Karpas-422 (cell line): ENCODE measurements around the gene CATSPER1. TPM values are rescaled to one million over a fixed set of nuclear protein-coding genes. Genes with fewer than 3 reads are reported as not detected.

Source experiments
- DNase-seq: peaks from one replicate; pipeline ENCODE4 v3.0.0-alpha.2; 2015
- H2AFZ ChIP-seq: fragments of 200-600 bp; sonication (generic); 2 replicates; pipeline ENCODE4 v1.6.1; 2014; ENCODE audit warnings: antibody characterized with exemption, low read length, mixed read lengths
- H3K27ac ChIP-seq: fragments of 200-600 bp; sonication (generic); 2 replicates; pipeline ENCODE4 v1.5.1; 2014; ENCODE audit warnings: mild to moderate bottlenecking, low read length, moderate library complexity
- H3K27me3 ChIP-seq: fragments of 200-600 bp; sonication (generic); 2 replicates; pipeline ENCODE4 v1.6.1; 2014; ENCODE audit warnings: low read length, mixed read lengths
- H3K36me3 ChIP-seq: fragments of 200-600 bp; sonication (generic); 2 replicates; pipeline ENCODE4 v1.6.1; 2014; ENCODE audit warnings: low read length, mixed read lengths; ENCODE audit not compliant: insufficient read depth
- H3K4me1 ChIP-seq: fragments of 200-600 bp; sonication (generic); 2 replicates; pipeline ENCODE4 v1.6.1; 2014; ENCODE audit warnings: mild to moderate bottlenecking, low read length, mixed read lengths
- H3K4me2 ChIP-seq: fragments of 200-600 bp; sonication (generic); 2 replicates; pipeline ENCODE4 v1.6.1; 2014; ENCODE audit warnings: low read length, low read depth, mild to moderate bottlenecking; ENCODE audit not compliant: poor library complexity, severe bottlenecking
- H3K4me3 ChIP-seq: fragments of 200-600 bp; sonication (generic); 2 replicates; pipeline ENCODE4 v1.5.1; 2014; ENCODE audit warnings: mild to moderate bottlenecking, antibody characterized with exemption, low read length, mixed read lengths
- H3K79me2 ChIP-seq: fragments of 200-600 bp; sonication (generic); 2 replicates; pipeline ENCODE4 v1.6.1; 2014; ENCODE audit warnings: mild to moderate bottlenecking, low read length, mixed read lengths
- H3K9ac ChIP-seq: fragments of 200-600 bp; sonication (generic); 2 replicates; pipeline ENCODE4 v1.6.0; 2014; ENCODE audit warnings: low read length
- H3K9me2 ChIP-seq: fragments of 200-600 bp; sonication (generic), shearing (Covaris generic); replicated peaks from 2 replicates; pipeline ENCODE4 v1.6.0; 2014; ENCODE audit warnings: mild to moderate bottlenecking, low read length, moderate library complexity; ENCODE audit not compliant: insufficient read depth
- H3K9me3 ChIP-seq: fragments of 300-700, 200-600 bp; sonication (generic); 2 replicates; pipeline ENCODE4 v1.6.1; 2014; ENCODE audit warnings: low read length, mixed read lengths
- H4K20me1 ChIP-seq: fragments of 200-600 bp; sonication (generic); 2 replicates; pipeline ENCODE4 v1.6.1; 2014; ENCODE audit warnings: mild to moderate bottlenecking, antibody characterized with exemption, low read length, low read depth; ENCODE audit not compliant: insufficient read depth
- total RNA-seq: library from RNA; depleted of rRNA; stranded (reverse); fragments of >200 nt; shearing (Covaris generic); gene quantifications from 2 replicates; pipeline ENCODE4 v1.2.3, GENCODE V29; 2014; ENCODE audit warnings: low replicate concordance

Gene CATSPER1
- total RNA-seq, 1 experiment from 2014 or later, result not detected

DNA sequence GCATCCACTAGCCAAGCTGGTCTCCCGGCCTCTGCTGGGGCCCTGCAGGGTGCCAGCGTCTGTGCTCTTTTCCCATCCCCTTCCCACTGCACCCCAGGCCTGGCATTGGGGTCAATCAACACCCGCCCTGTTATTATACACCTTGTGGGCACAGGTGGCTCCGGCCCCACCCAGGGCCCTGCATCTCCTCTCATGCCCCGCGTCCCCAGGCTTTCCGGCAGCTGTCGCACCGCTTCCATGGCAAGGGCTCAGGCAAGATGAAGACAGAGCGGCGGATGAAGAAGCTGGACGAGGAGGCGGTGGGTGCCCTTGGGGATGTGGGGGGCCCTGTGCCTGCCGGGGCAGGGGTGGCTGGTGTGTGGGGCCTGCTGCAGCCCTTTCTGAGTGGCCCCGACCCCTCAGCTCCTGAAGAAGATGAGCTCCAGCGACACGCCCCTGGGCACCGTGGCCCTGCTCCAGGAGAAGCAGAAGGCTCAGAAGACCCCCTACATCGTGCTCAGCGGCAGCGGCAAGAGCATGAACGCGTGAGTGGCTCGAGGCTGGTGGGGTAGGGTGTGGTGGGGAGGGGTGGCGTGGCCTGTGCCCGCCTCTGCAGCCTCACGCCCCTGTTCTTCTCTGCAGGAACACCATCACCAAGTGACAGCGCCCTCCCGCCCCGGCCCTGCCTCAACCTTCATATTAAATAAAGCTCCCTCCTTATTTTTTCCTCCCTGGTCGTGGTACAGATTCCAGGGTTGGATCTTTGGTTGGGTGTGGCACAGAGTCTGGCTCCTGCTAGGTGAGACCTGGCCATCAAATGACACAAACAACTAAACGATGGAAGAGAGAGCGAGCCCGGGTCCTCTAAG is 47.7 kb downstream of the CATSPER1 start:
- no peak overlapping the region for H3K9ac ChIP-seq
- no peaks in the 10 kb centered on the region for H3K9me3 ChIP-seq
- no peak for DNase-seq
- no peaks in the 10 kb centered on the region for H3K9me2 ChIP-seq
- H3K4me2 ChIP-seq, result no peak overlapping the region
- H3K4me1 ChIP-seq, result no peaks in the 10 kb centered on the region
- H3K36me3 ChIP-seq, result no peaks in the 10 kb centered on the region
- no peaks in the 10 kb centered on the region for H3K27me3 ChIP-seq
- no peak overlapping the region for H3K27ac ChIP-seq
- H4K20me1 ChIP-seq, result no peaks in the 10 kb centered on the region
- no peak overlapping the region for H2AFZ ChIP-seq
- H3K4me3 ChIP-seq, result no peak overlapping the region
- no peaks in the 10 kb centered on the region for H3K79me2 ChIP-seq

DNA sequence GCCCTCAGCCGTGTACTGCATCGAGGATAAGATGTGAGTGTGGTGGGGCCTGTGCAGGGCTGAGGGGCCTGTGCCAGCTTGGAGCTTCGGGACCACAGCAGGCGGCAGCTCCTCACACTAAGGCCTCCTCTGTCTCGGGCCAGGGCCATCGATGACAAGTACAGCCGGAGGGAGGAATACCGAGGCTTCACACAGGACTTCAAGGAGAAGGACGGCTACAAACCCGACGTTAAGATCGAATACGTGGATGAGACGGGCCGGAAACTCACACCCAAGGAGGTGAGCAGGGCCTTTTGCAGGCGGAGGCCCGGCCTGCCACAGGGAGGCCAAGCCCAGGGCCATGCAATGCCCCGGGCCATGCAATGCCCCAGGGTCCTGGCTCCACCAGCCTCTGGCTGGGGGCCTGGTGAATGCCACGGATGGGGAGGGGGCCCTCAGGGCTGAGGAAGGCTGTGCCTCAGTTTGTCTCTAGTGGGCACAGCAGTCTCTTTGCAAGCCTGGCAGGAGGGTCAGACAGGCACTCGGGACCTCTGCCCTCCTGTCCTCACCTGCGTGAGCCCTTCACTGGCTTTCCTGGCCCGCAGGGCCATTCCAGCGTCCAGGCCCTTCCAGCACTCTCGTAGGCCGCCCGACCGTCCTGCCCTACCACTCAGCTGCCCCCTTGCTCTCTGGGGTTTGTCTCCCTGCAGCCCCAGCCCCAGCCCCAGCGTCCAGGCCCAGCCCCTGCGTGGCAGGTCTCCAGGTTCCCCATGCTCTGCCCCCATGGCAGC is 48.5 kb downstream of the CATSPER1 start:
- Histone ChIP-seq H3K4me2 (no peak overlapping the region), H4K20me1 (no peaks in the 10 kb centered on the region), H3K9ac (no peak overlapping the region), H3K36me3 (no peaks in the 10 kb centered on the region), H3K9me3 (no peaks in the 10 kb centered on the region), H3K79me2 (no peaks in the 10 kb centered on the region), H3K9me2 (no peaks in the 10 kb centered on the region), H2AFZ (no peak overlapping the region), H3K27me3 (no peaks in the 10 kb centered on the region), H3K4me1 (no peaks in the 10 kb centered on the region), H3K27ac (no peak overlapping the region), H3K4me3 (no peak overlapping the region)
- DNase-seq, result no peak

DNA sequence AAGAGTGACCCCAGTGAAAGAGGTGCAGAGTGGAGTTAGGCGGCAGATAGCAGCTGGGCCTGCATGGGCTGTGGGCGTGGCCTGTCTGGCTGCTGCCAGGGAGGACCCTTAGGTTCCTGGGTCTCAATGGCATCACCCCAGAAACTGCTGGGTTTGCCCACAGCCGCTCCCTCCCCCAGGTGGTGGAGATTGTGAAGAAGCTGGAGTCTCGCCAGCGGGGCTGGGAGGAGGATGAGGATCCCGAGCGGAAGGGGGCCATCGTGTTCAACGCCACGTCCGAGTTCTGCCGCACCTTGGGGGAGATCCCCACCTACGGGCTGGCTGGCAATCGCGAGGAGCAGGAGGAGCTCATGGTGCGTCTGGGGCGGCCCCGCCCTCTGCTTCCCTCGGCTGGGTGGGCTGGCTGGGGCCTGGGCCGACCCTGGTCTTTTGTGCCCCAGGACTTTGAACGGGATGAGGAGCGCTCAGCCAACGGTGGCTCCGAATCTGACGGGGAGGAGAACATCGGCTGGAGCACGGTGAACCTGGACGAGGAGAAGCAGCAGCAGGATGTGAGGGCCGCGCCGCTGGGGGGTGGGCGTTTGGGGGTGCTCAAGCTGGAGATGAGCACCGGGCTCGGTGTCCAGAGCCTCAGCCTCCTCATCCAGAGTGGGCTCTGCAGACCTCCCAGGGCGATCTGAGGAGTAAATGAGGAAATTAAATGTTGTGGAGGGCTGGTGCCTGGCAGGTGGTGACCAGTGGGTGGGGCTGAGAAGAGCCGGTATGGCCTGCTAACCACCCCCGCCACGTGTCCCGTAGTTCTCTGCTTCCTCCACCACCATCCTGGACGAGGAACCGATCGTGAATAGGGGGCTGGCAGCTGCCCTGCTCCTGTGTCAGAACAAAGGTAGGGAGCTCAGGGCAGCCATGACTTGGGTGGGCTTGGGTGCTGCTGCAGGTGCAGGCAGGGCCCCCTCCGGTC is 49.8 kb downstream of the CATSPER1 start:
- no peak overlapping the region for H3K9ac ChIP-seq
- no peaks in the 10 kb centered on the region for H3K4me1 ChIP-seq
- no peak overlapping the region for H2AFZ ChIP-seq
- DNase-seq, result no peak
- no peaks in the 10 kb centered on the region for H3K27me3 ChIP-seq
- no peak overlapping the region for H3K27ac ChIP-seq
- no peaks in the 10 kb centered on the region for H3K36me3 ChIP-seq
- H3K9me3 ChIP-seq, result no peaks in the 10 kb centered on the region
- H3K4me2 ChIP-seq, result no peak overlapping the region
- H3K4me3 ChIP-seq, result no peak overlapping the region
- no peaks in the 10 kb centered on the region for H3K9me2 ChIP-seq
- no peaks in the 10 kb centered on the region for H3K79me2 ChIP-seq
- H4K20me1 ChIP-seq, result no peaks in the 10 kb centered on the region

DNA sequence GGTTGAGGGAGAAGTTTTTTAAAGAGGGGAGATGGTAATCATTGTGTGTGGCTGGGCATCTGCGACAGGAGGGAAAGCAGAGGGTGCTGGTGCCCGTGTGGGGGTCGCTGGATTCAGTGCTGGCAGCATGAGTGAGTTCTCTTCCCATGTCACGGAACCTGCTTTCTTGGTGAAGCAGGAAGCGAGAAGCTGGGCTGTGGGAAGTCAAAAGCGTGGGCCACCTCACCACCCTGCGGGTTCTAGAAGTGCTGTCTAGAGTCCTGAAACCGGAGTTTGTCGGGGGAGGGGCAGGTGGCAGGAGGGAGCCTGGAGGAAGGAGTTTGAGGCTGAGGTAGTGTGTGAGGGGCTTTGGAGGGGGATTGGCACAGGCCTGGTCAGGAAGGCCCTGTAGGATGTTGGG is 50.5 kb downstream of the CATSPER1 start:
- no peaks in the 10 kb centered on the region for H3K36me3 ChIP-seq

DNA sequence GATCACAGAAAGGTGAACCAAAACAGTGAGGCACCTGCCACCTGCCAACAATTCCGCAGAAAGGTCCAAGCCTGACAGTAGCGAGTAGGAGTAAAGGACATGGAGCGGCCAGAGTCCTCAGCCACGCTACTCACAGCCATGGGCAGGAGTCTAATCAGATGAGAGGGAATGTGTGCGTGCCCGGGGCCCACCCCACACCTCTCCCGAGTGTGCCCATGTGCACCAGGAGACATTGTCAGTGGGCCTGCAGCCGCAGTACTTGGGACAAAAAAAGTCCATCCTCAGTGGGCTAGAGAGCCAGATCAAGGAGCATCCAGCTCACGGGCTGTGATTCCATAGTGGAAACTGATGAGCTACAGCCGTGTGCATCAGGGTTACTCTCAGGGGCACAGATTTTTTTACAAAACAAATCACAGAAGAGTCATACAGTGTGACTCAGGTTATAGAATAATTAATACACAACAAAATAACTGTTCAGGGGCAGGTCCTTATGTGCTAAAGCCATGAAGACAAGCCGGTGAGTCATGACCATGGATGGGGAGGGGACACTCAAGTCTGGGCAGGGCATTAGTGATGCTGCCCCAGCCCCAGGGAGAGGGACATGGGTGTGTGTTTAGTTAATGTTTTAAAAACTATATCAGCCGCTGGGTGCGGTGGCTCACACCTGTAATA is 52.7 kb downstream of the CATSPER1 start:
- Histone ChIP-seq H3K79me2 (no peaks in the 10 kb centered on the region), H3K9me2 (no peaks in the 10 kb centered on the region), H3K4me1 (no peaks in the 10 kb centered on the region), H3K9me3 (no peaks in the 10 kb centered on the region), H2AFZ (no peak overlapping the region), H3K9ac (no peak overlapping the region), H3K4me2 (no peak overlapping the region), H3K4me3 (no peak overlapping the region), H3K27me3 (no peaks in the 10 kb centered on the region), H3K27ac (no peak overlapping the region), H4K20me1 (no peaks in the 10 kb centered on the region), H3K36me3 (peaks cover 3% of the 10 kb centered on the region; the same call in 1 of the 2 replicates)
- no peak for DNase-seq

More for the DNA sequence above, 50.5 kb downstream of the CATSPER1 start:
- Histone ChIP-seq H3K79me2 (no peaks in the 10 kb centered on the region), H3K27me3 (no peaks in the 10 kb centered on the region), H3K27ac (no peak overlapping the region), H3K9me2 (no peaks in the 10 kb centered on the region), H3K4me1 (no peaks in the 10 kb centered on the region), H3K4me3 (no peak overlapping the region), H3K4me2 (no peak overlapping the region), H3K9me3 (no peaks in the 10 kb centered on the region), H3K9ac (no peak overlapping the region), H4K20me1 (no peaks in the 10 kb centered on the region), H2AFZ (no peak overlapping the region)
- no peak for DNase-seq

DNA sequence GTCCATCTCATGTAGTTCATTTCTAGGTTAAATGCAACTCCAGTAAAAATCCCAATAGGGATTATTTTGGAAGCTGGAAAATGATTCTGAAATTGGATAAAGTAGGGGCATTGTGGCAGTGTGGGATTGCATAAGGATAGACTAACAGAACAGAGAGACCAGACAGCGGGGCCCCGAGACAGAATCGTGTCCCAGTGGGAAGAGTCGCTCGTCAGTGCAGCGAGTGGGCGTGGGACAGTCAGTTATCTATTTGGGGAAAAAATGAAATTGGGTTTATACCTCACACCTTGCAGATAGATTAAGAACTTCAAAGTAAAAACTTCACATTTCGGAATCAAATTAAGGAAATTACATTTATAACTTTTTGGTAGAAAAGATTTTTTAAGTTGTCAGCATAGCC is 54.2 kb downstream of the CATSPER1 start:
- Histone ChIP-seq H3K27me3 (no peaks in the 10 kb centered on the region), H3K4me3 (no peak overlapping the region), H3K4me2 (no peak overlapping the region), H3K4me1 (no peaks in the 10 kb centered on the region), H3K79me2 (no peaks in the 10 kb centered on the region), H2AFZ (no peak overlapping the region), H3K9me2 (no peaks in the 10 kb centered on the region), H3K9me3 (no peaks in the 10 kb centered on the region), H3K36me3 (peaks cover 3% of the 10 kb centered on the region; the same call in 1 of the 2 replicates), H4K20me1 (no peaks in the 10 kb centered on the region), H3K9ac (no peak overlapping the region), H3K27ac (no peak overlapping the region)
- no peak for DNase-seq

DNA sequence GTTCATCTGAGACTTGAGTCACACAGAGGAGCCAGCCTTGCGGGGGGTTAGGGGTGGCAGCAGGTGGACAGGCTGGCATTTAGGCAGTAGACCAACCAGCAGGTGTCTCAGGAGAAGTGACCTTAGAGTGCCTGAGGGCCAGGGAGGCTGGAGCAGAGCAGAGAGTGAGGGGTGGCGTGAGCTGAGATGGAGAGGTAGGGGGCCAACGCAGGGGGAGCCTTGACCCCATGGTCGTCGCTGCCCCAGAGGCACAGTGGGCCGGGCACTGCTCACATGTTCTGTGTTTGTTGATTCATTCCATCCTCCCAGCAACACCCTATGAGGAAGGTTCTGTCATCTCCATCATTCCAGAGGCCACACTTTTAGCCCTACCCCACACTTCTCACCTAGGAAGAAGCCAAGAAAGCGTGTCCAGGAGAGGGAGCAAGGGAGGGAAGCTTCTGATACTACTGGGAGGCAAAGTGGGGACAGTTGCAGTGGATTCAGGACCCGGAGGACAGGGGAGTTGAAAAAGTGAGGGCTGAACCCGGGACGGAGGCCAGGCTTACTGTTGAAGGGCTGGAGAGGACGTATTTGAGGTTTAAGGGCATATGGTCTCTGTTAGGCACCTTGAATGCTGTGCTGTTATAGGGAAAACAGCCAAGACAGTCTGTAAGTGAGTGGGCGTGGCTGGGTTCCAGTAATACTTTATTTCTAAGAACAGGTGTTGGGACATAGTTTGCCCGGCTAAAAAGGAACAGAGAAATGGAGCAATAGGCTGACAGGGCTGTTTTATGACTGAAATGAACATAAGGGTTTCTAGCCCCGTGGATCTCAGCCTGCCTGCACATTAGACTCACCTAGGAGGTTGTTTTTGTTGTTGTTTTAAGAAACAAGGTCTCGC is 57.4 kb downstream of the CATSPER1 start:
- Histone ChIP-seq H4K20me1 (no peaks in the 10 kb centered on the region), H3K4me2 (no peak overlapping the region), H2AFZ (no peak overlapping the region), H3K27me3 (no peaks in the 10 kb centered on the region), H3K36me3 (peaks cover 8% of the 10 kb centered on the region; the same call in 1 of the 2 replicates), H3K79me2 (peaks cover 6% of the 10 kb centered on the region), H3K4me1 (no peaks in the 10 kb centered on the region), H3K27ac (no peak overlapping the region), H3K9me3 (no peaks in the 10 kb centered on the region), H3K9me2 (no peaks in the 10 kb centered on the region), H3K4me3 (no peak overlapping the region), H3K9ac (no peak overlapping the region)
- no peak for DNase-seq
